Upper lobe of left lung (tissue), 6 donors: ENCODE results near the gene GTSE1. TPM values are rescaled to one million over a fixed set of nuclear protein-coding genes. Genes with fewer than 3 reads are reported as not detected.

ENCODE experiments used
- ATAC-seq, 2 donors: fragments of 200-7000 bp; cut with Tn5 transposase; one replicate each; pipeline ENCODE4 v1.9.1; 2022; ENCODE audit warnings: mild to moderate bottlenecking in 2 of 2, moderate library complexity in 2 of 2; ENCODE audit not compliant: low FRiP score in 2 of 2
- DNase-seq, 2 donors: peaks; one replicate each; pipeline ENCODE4 v3.0.0-alpha.2; 2019 to 2020
- H3K27ac ChIP-seq, 4 donors: fragments of 200-600 bp; sonication (generic); one replicate each; pipeline ENCODE4 v1.5.1; 2016 to 2019
- H3K27me3 ChIP-seq, 4 donors: fragments of 200-600 bp; sonication (generic); one replicate each; pipeline ENCODE4 v1.5.1; 2017 to 2019
- H3K36me3 ChIP-seq, 4 donors: fragments of 200-600 bp; sonication (generic); one replicate each; pipeline ENCODE4 v1.5.1; 2016 to 2019
- H3K4me1 ChIP-seq, 4 donors: fragments of 200-600 bp; sonication (generic); one replicate each; pipeline ENCODE4 v1.5.1; 2018 to 2019
- H3K4me3 ChIP-seq, 4 donors: fragments of 200-600 bp; sonication (generic); one replicate each; pipeline ENCODE4 v1.5.1; 2017 to 2019; ENCODE audit warnings: mild to moderate bottlenecking in 2 of 4, moderate library complexity in 1 of 4
- H3K9me3 ChIP-seq, 4 donors: fragments of 200-600 bp; sonication (generic); one replicate each; pipeline ENCODE4 v1.5.1; 2018 to 2019
- EP300 ChIP-seq, 4 donors: sonication (generic); formaldehyde crosslinking; IDR thresholded peaks; one replicate each; pipeline ENCODE4 v1.5.1; 2017; ENCODE audit warnings: antibody characterized with exemption in 4 of 4, control low read depth in 2 of 4
- POLR2A ChIP-seq, 4 donors: fragments of 450-650 bp; IDR thresholded peaks; one replicate each; pipeline ENCODE4 v1.5.1; 2016 to 2017; ENCODE audit warnings: antibody characterized with exemption in 4 of 4, mild to moderate bottlenecking in 2 of 4
- POLR2AphosphoS5 ChIP-seq, 2 donors: sonication (generic); formaldehyde crosslinking; IDR thresholded peaks; one replicate each; pipeline ENCODE4 v1.5.1; 2017; ENCODE audit warnings: antibody characterized with exemption in 2 of 2
- WGBS, 2 donors: methylation state at CpG; one replicate each; pipeline ENCODE4 v1.1.5; 2017 to 2018; 5-methylcytosine and 5-hydroxymethylcytosine counted together
- total RNA-seq, 6 donors: library from RNA; depleted of rRNA in 4 of 6; stranded (reverse); fragments of >200 nt in 4 of 6; gene quantifications; one replicate each; pipeline versions ENCODE4 v1.1.0 to v1.2.1, GENCODE V29; 2016 to 2021
- TF ChIP-seq, protein P1 (sequence below), 6 experiments: fragments of 450-650 bp in 4 of 6; fragments of 200-600 bp in 2 of 6; sonication (generic) in 2 of 6; IDR thresholded peaks; one replicate each; pipeline ENCODE4 v1.5.1; 2016 to 2019; ENCODE audit warnings: antibody characterized with exemption in 6 of 6
- donor health status: DM: no; HTN: no; CAD: no; lungs with moderate emphysema.
- donor health status: DM: no; HTN: yes; CAD: no; lungs with severe emphysema.

Gene GTSE1
- total RNA-seq, 6 donors from 2014 or later = 0.30 to 4.4 (median 1.4) TPM; not detected in 1

DNA sequence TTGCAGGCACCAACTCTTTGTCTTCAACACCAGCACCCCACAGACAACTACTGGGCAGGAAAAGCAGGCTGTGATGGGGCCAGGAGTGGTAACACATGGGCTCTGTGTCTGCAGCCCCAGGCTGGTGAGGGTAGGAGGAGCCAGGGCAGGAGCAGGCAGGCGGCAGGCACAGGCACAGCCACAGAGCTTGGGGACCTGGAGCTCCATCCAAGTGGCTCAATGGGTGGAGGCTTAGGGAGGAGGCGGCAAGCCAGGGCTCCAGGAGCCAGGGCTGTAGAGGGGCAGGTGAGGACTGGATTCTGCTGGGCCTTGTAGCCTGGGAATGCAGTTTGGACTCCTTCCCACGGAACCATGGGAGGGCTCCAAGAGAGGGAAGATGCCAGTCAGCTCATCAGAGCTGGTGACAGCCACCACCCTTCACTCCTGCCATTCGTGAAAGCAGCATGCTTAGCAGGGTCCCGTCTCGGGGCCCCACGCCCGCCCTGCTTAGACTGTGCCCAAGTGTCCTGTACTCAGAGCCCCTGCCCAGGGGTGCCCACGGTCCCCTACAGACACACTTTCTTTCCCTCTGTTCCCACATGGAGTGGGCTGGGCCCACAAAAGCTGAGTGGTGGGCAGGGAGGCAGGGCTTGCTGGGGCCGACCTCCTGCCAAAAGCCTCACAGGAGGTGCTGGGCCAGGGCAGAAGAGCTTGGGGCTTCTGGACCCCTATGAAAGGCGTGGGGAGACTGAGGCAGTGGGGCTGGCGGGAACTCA lies 16.4 kb upstream of the GTSE1 start:
- Histone ChIP-seq H3K9me3 (no peaks in the 10 kb centered on the region), H3K27me3 (no peaks in the 10 kb centered on the region), H3K4me3 (no peak overlapping the region), H3K4me1 (no peaks in the 10 kb centered on the region), H3K36me3 (peaks cover 15 to 97% (median 86%) of the 10 kb centered on the region in 4 donors), H3K27ac (peak overlapping the region in 3 of 4 donors; percentile 7 to 66 (median 35))
- TF ChIP-seq POLR2AphosphoS5 (IDR thresholded peaks at IDR 0.05) (no peak), EP300 (IDR thresholded peaks at IDR 0.05) (no peak), POLR2A (IDR thresholded peaks at IDR 0.05) (no peak)
- TF ChIP-seq, protein P1, sequence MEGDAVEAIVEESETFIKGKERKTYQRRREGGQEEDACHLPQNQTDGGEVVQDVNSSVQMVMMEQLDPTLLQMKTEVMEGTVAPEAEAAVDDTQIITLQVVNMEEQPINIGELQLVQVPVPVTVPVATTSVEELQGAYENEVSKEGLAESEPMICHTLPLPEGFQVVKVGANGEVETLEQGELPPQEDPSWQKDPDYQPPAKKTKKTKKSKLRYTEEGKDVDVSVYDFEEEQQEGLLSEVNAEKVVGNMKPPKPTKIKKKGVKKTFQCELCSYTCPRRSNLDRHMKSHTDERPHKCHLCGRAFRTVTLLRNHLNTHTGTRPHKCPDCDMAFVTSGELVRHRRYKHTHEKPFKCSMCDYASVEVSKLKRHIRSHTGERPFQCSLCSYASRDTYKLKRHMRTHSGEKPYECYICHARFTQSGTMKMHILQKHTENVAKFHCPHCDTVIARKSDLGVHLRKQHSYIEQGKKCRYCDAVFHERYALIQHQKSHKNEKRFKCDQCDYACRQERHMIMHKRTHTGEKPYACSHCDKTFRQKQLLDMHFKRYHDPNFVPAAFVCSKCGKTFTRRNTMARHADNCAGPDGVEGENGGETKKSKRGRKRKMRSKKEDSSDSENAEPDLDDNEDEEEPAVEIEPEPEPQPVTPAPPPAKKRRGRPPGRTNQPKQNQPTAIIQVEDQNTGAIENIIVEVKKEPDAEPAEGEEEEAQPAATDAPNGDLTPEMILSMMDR (IDR thresholded peaks at IDR 0.05) = no peak
- 96 to 99% methylated on average over 9 to 10 of the region's 12 CpGs for whole genome bisulfite sequencing, 2 donors
- ATAC-seq = no peak
- DNase-seq = no peak

DNA sequence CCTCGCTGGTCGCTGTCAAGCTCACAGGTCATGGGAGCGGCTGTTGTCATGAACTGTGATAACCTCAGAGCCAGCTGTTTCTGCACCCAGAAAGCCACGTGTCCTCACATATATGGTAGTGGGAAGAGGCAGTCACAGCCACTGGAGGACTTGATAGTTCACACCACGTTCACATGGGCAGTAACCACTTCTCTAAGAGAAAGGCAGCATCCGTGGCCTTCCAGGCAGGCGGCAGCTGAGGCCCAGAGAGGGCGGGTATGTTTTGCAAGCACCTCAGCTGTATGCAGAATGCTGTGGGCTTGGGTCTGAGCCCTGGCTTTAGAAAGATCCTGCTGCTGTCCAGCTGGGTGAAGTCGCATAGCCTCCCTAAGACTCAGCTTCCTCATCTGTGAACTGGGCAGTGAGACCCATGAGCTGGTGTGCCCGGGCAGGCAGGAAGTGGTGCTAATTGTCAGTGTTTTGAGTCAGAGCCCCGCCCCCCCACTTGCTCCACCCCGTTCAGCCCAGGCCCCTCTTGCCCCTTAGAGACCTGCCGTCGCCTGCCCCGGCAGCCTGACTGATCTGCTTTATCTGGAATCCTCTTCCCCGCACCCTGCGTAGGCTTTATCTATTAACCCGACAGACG lies 15.6 kb upstream of the GTSE1 start:
- 83 to 89% methylated on average over 16 to 19 of the region's 19 CpGs for WGBS, 2 donors
- no peak overlapping the region for H3K4me3 ChIP-seq
- DNase-seq = no peak
- peak overlapping the region in 1 of 4 donors; percentile 3 for H3K27ac ChIP-seq
- no peaks in the 10 kb centered on the region for H3K27me3 ChIP-seq
- no peaks in the 10 kb centered on the region for H3K4me1 ChIP-seq
- H3K36me3 ChIP-seq = peaks cover 18 to 97% (median 84%) of the 10 kb centered on the region in 4 donors
- peak in 1 of 2 donors; percentile 22 for ATAC-seq
- TF ChIP-seq EP300 (IDR thresholded peaks at IDR 0.05) = no peak
- TF ChIP-seq POLR2AphosphoS5 (IDR thresholded peaks at IDR 0.05) = no peak
- TF ChIP-seq POLR2A (IDR thresholded peaks at IDR 0.05) = no peak
- TF ChIP-seq, protein P1 (IDR thresholded peaks at IDR 0.05) = no peak
- no peaks in the 10 kb centered on the region for H3K9me3 ChIP-seq

DNA sequence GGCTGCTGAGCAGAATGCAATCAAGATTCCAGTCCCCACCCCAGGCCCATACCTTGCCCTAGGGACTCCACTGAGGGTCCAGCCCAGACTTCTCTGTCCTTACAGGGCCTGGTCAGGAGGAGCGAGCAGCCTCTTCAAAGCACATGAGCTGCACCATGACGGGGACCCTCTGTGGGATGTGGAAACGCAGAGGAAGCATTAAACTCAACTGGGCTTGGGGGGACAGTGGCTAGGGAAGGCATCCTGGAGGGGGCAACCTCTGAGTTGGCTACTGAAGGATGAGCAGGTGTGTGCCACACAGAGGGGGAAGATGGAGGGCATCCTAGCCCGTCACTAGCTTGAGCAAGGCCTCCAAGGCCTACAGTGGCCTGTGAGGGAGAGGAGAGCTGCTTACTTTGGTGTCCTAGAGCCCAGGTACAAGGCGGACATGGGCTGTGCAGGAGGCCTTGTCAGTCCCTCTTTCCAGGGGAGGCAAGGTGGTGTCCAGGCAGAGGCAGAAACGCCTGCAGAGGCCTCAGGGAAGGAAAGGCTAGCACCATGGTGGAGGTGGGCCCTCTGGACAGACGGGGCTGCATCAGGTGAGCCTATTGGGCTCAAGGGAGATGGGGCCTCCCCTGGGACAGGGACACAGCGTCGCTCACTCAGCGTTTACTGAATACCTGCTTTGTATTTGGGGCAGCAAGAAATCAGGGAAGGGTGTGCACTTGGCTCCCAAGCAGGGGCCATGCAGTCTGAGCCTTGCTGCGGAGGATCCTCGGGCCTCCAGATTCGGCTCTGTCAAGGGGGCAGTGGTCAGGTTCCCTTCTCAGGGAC lies 14.6 kb upstream of the GTSE1 start:
- no peak overlapping the region for H3K4me3 ChIP-seq

DNA sequence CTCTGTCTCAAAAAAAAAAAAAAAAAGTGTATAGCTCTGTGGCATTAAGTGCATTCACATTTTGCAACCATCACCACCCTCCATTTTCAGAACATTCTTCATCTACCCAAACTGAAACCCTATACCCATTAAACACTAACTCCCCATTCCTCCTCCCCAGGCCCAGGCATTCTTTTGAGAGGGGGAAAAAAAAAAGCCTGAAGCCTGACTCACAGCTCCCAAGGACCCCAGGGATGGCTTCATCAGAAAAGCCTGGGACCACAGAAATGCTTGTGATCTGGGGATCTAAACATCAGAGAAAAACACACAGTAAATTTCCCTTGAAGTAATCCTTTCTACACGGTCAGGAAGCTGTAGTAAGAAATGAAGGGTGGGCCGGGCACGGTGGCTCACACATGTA lies 10.7 kb upstream of the GTSE1 start:
- ATAC-seq (no peak), DNase-seq (no peak)
- no peaks in the 10 kb centered on the region for H3K9me3 ChIP-seq
- no peaks in the 10 kb centered on the region for H3K27me3 ChIP-seq
- H3K4me3 ChIP-seq = no peak overlapping the region
- no peak overlapping the region for H3K27ac ChIP-seq
- TF ChIP-seq POLR2AphosphoS5 (IDR thresholded peaks at IDR 0.05) = no peak
- no peak for TF ChIP-seq POLR2A (IDR thresholded peaks at IDR 0.05)
- TF ChIP-seq, protein P1 (IDR thresholded peaks at IDR 0.05) = no peak
- H3K4me1 ChIP-seq = peaks cover 12 to 22% (median 18%) of the 10 kb centered on the region in 4 donors
- 84 to 97% methylated on average over 3 of the region's 3 CpGs for WGBS, 2 donors
- peaks cover 6 to 91% (median 66%) of the 10 kb centered on the region in 4 donors for H3K36me3 ChIP-seq

More for the DNA sequence above, 14.6 kb upstream of the GTSE1 start:
- no peak for TF ChIP-seq EP300 (IDR thresholded peaks at IDR 0.05)
- TF ChIP-seq POLR2A (IDR thresholded peaks at IDR 0.05) = no peak
- TF ChIP-seq, protein P1 (IDR thresholded peaks at IDR 0.05) = no peak
- H3K9me3 ChIP-seq = no peaks in the 10 kb centered on the region
- ATAC-seq = no peak
- no peak for DNase-seq
- H3K27ac ChIP-seq = peak overlapping the region in 1 of 4 donors; percentile 3
- H3K27me3 ChIP-seq = no peaks in the 10 kb centered on the region
- H3K4me1 ChIP-seq = peaks cover 0 to 2% (median 1%) of the 10 kb centered on the region in 4 donors
- WGBS, 2 donors = 96 to 98% methylated on average over 3 to 13 of the region's 13 CpGs
- peaks cover 18 to 97% (median 85%) of the 10 kb centered on the region in 4 donors for H3K36me3 ChIP-seq
